ENCODE measurements around the gene GBF1. TPM values are rescaled to one million over a fixed set of nuclear protein-coding genes. Genes with fewer than 3 reads are reported as not detected.

Gene GBF1
- polyA plus RNA-seq, 1 donor (not counting 4 experiments of a cell fraction or from before 2014, with no cell fraction given) = 17.4 TPM

- FAIRE-seq = no peak
- dilution Hi-C loops (cut with MboI; ENCODE audit: extremely low pct_ligation_motif_present, low sequenced_read_pairs) = no loop called here
- Histone ChIP-seq H3K4me3 (ENCODE audit: control insufficient read depth in 2 of 3, extremely low read depth in 1 of 3, insufficient read depth in 2 of 3, low read depth in 1 of 3, low read length in 3 of 3) (no peak overlapping the region), H3K9me1 (ENCODE audit: control insufficient read depth, extremely low read depth, insufficient read depth, low read length) (no peaks in the 10 kb centered on the region), H3K9me3 (ENCODE audit: control insufficient read depth, low read depth, low read length) (no peaks in the 10 kb centered on the region), H3K27ac (ENCODE audit: control insufficient read depth, insufficient read depth, low read length) (no peak overlapping the region), H3K79me2 (ENCODE audit: control insufficient read depth, insufficient read depth, low read length) (peaks cover 11% of the 10 kb centered on the region), H4K20me1 (ENCODE audit: control insufficient read depth, extremely low read depth, insufficient read depth, low read length) (peaks cover 3% of the 10 kb centered on the region), H3K36me3 (ENCODE audit: control insufficient read depth in 2 of 2, extremely low read depth in 1 of 2, insufficient read depth in 2 of 2, low read length in 2 of 2) (peaks cover 19 to 20% of the 10 kb centered on the region in 2 experiments), H3K4me2 (ENCODE audit: control insufficient read depth, extremely low read depth, insufficient read depth, low read depth, low read length) (no peak overlapping the region), H3K4me1 (ENCODE audit: control insufficient read depth, extremely low read depth, insufficient read depth, low read length) (peaks cover 36% of the 10 kb centered on the region), H3K27me3 (ENCODE audit: control insufficient read depth, extremely low read depth, insufficient read depth, low read length) (no peaks in the 10 kb centered on the region), H2AFZ (ENCODE audit: control insufficient read depth, low read length) (no peak overlapping the region), H3K9ac (ENCODE audit: control insufficient read depth, extremely low read depth, insufficient read depth, low read length) (no peak overlapping the region)
- TF ChIP-seq, protein P1, sequence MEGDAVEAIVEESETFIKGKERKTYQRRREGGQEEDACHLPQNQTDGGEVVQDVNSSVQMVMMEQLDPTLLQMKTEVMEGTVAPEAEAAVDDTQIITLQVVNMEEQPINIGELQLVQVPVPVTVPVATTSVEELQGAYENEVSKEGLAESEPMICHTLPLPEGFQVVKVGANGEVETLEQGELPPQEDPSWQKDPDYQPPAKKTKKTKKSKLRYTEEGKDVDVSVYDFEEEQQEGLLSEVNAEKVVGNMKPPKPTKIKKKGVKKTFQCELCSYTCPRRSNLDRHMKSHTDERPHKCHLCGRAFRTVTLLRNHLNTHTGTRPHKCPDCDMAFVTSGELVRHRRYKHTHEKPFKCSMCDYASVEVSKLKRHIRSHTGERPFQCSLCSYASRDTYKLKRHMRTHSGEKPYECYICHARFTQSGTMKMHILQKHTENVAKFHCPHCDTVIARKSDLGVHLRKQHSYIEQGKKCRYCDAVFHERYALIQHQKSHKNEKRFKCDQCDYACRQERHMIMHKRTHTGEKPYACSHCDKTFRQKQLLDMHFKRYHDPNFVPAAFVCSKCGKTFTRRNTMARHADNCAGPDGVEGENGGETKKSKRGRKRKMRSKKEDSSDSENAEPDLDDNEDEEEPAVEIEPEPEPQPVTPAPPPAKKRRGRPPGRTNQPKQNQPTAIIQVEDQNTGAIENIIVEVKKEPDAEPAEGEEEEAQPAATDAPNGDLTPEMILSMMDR (optimal IDR thresholded peaks at IDR 0.05 in 1 of 3, IDR thresholded peaks at IDR 0.05 in 1 of 3, conservative IDR thresholded peaks at IDR 0.05 in 1 of 3; ENCODE audit: extremely low read depth in 1 of 3, insufficient read depth in 2 of 3, low read length in 3 of 3) = no peak
- no peak for TF ChIP-seq EZH2 (IDR thresholded peaks at IDR 0.05; ENCODE audit: low read length)
- no peak for DNase-seq (ENCODE audit: low read depth, low spot score)
These were observed 152.2 kb downstream of the GBF1 start for GRCh38 chr10:102397222-102398171.

GRCh38 chr10:102398172-102399020 is 153.1 kb downstream of the GBF1 start:
- Histone ChIP-seq H3K9me3 (ENCODE audit: control insufficient read depth, low read depth, low read length) (no peaks in the 10 kb centered on the region), H4K20me1 (ENCODE audit: control insufficient read depth, extremely low read depth, insufficient read depth, low read length) (peaks cover 3% of the 10 kb centered on the region), H3K27me3 (ENCODE audit: control insufficient read depth, extremely low read depth, insufficient read depth, low read length) (no peaks in the 10 kb centered on the region), H3K9ac (ENCODE audit: control insufficient read depth, extremely low read depth, insufficient read depth, low read length) (no peak overlapping the region), H2AFZ (ENCODE audit: control insufficient read depth, low read length) (no peak overlapping the region), H3K4me1 (ENCODE audit: control insufficient read depth, extremely low read depth, insufficient read depth, low read length) (peaks cover 35% of the 10 kb centered on the region), H3K36me3 (ENCODE audit: control insufficient read depth in 2 of 2, extremely low read depth in 1 of 2, insufficient read depth in 2 of 2, low read length in 2 of 2) (peaks cover 20 to 23% of the 10 kb centered on the region in 2 experiments), H3K79me2 (ENCODE audit: control insufficient read depth, insufficient read depth, low read length) (peaks cover 11% of the 10 kb centered on the region), H3K4me2 (ENCODE audit: control insufficient read depth, extremely low read depth, insufficient read depth, low read depth, low read length) (no peak overlapping the region), H3K27ac (ENCODE audit: control insufficient read depth, insufficient read depth, low read length) (no peak overlapping the region), H3K9me1 (ENCODE audit: control insufficient read depth, extremely low read depth, insufficient read depth, low read length) (no peaks in the 10 kb centered on the region), H3K4me3 (ENCODE audit: control insufficient read depth in 2 of 3, extremely low read depth in 1 of 3, insufficient read depth in 2 of 3, low read depth in 1 of 3, low read length in 3 of 3) (no peak overlapping the region)
- dilution Hi-C loops (cut with MboI; ENCODE audit: extremely low pct_ligation_motif_present, low sequenced_read_pairs) = no loop called here
- DNase-seq (ENCODE audit: low read depth, low spot score) (no peak), FAIRE-seq (no peak)
- TF ChIP-seq, protein P1 (optimal IDR thresholded peaks at IDR 0.05 in 1 of 3, IDR thresholded peaks at IDR 0.05 in 1 of 3, conservative IDR thresholded peaks at IDR 0.05 in 1 of 3; ENCODE audit: extremely low read depth in 1 of 3, insufficient read depth in 2 of 3, low read length in 3 of 3) = no peak
- TF ChIP-seq EZH2 (IDR thresholded peaks at IDR 0.05; ENCODE audit: low read length) = no peak
